Body of pancreas (tissue), 4 donors: ENCODE results near the gene NGEF.

ENCODE experiments used
- POLR2A ChIP-seq, 3 donors: fragments of 450-650 bp; IDR thresholded peaks; one replicate each; pipeline ENCODE4 v1.6.1; 2016; ENCODE audit warnings: antibody characterized with exemption in 3 of 3, mild to moderate bottlenecking in 2 of 3
- TF ChIP-seq, protein P1 (sequence below), 7 experiments: fragments of 450-650 bp in 4 of 7; fragments of 200-600 bp in 3 of 7; sonication (generic) in 3 of 7; IDR thresholded peaks; one replicate each; pipeline ENCODE4 v1.5.1; 2016 to 2019; ENCODE audit warnings: antibody characterized with exemption in 7 of 7

- TF ChIP-seq, protein P1, sequence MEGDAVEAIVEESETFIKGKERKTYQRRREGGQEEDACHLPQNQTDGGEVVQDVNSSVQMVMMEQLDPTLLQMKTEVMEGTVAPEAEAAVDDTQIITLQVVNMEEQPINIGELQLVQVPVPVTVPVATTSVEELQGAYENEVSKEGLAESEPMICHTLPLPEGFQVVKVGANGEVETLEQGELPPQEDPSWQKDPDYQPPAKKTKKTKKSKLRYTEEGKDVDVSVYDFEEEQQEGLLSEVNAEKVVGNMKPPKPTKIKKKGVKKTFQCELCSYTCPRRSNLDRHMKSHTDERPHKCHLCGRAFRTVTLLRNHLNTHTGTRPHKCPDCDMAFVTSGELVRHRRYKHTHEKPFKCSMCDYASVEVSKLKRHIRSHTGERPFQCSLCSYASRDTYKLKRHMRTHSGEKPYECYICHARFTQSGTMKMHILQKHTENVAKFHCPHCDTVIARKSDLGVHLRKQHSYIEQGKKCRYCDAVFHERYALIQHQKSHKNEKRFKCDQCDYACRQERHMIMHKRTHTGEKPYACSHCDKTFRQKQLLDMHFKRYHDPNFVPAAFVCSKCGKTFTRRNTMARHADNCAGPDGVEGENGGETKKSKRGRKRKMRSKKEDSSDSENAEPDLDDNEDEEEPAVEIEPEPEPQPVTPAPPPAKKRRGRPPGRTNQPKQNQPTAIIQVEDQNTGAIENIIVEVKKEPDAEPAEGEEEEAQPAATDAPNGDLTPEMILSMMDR (IDR thresholded peaks at IDR 0.05) = no peak
- TF ChIP-seq POLR2A (IDR thresholded peaks at IDR 0.05) = no peak
Observed at GRCh38 chr2:232959139-232959538, 53.9 kb downstream of the NGEF start.
